ENCODE measurements around the gene MRPL32.
"Not testable (repeated sequence)": the region's sequence is repeated elsewhere in the genome, so short reads cannot be mapped to it uniquely, and the experiment has no call there.

Gene MRPL32

DNA sequence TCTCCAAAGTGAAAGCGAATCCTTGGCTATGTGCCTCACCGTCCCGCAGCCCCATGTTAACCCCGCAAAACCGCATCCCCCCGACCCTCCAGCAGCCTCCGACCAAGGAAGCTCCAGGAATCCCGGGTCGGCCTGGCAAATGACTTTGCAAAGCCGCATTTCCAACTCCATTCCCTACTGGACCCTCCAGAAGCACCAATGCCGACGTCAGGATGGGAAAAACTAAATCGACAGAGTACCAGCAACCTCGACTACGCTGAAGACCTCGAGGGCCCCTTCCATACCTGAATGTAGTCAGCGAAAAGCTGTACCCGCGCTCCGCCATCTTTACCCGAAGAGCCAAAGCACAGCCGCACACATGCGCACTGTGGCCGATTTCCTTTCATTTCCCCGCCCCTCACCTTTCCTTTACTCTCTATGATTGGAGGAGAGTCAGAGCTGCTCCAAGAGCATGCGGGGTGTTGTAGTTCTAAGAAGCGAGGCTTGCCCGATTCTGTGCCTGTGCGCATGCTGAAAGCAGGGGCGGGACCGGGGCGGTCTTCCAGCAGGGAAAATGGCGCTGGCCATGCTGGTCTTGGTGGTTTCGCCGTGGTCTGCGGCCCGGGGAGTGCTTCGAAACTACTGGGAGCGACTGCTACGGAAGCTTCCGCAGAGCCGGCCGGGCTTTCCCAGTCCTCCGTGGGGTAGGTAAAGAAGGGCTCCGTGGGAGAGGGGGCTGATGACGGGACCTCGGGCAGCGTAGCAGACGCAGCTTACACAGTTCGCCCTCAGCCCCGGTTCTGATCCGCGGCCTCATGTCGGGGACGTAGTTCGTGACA is at the start of gene MRPL32, which contains the start of gene PSMA2:
Gene MRPL32, plus strand, starts transcription at position 543 of the 818 bp plus-strand sequence. Its CDS starts 11 bp downstream, at position 554.
Gene PSMA2, minus strand, starts transcription at position 341 of the 818 bp plus-strand sequence. Its CDS starts 16 bp downstream, at position 325.
- peak; percentile 90 for DNase-seq

GRCh38 chr7:42883950-42884349 is 48.2 kb upstream of the MRPL32 start:
- no peak for DNase-seq

DNA sequence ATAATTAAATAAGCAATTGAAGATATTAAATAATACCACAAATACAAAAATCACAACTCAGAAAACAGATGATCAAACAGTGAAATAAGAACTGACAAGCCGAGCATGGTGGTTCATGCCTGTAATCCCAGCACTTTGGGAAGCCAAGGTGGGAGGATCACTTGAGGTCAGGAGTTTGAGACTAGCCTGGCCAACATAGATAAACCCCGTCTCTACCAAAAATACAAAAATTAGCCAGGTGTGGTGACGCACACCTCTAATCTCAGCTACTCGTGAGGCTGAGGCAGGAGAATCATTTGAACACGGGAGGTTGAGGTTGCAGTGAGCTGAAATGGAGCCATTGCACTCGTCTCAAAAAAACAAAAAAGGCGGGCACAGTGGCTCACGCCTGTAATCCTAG is 47.0 kb upstream of the MRPL32 start:
- DNase-seq, result not testable (repeated sequence)

DNA sequence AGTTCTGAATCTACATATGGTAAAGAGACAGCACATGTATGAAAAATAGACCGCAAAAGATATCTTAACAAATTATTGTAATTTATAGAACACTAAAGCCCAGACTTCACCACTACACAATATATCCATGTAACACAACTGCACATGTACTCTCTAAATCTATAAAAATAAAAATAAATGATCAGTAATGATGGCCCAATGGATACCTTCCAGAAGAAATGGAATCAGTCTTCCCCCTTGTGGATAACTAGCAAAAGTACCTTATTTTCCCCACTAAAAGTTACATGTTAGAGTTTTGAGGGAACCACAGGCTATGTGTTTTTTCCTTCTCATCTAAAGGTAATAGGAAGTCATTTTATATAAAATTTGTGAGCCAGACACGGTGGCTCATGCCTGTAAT is 46.0 kb upstream of the MRPL32 start:
- no peak for DNase-seq

DNA sequence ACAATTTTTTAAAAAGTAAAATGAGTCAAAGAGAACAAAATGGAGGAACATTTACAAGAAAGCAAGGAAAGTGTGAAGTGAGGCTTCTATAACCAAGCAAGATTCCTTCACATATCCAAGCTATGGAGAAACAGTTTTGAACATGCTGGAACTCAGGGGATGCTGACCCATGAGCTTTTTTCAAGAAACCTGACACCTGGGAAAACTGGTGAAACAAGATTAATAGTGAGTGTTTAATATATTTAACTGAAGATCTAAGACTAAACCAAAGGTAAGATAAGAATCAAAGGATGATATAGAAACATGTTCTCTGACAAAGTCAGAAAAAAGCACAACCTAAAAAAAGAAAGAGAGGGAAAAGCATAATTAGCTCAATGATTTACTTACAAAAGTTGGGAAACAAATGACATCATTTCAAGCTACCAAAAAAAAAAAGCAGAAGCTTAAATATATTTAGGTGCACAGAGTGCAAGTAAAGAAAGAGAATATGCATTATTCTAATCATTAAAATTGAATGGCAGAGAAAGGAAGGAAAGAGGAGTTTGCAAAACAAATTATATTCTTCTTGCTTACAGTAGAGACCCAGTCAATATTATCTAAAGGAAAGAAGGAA is 45.2 kb upstream of the MRPL32 start:
- DNase-seq, result no peak

- DNase-seq, result no peak
These were observed 38.6 kb upstream of the MRPL32 start for GRCh38 chr7:42893346-42894240.

GRCh38 chr7:42900842-42901241 is 31.3 kb upstream of the MRPL32 start:
- DNase-seq, result no peak

GRCh38 chr7:42902331-42902730 is 29.8 kb upstream of the MRPL32 start:
- no peak for DNase-seq

GRCh38 chr7:42906181-42906580 is 26.0 kb upstream of the MRPL32 start:
- DNase-seq, result no peak

DNA sequence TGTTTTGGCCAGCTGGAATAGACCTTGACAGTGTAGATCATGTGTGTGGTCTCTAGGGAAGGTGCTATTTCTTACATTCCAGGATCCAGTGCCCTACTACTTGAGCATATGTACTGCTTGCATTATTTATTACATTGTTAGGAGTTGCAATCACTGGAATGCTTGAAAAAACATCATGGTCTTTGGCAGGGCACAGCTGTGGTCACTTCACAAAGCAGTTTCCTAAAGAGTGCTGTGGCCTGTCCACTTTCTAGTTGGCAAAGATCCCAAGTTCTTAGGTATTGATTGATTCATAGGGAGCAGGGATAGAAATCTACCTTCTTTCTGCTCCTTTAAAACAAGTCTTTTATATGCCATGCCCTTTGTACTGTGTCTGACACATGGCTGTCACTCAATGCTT is 24.9 kb upstream of the MRPL32 start:
- DNase-seq, result no peak

GRCh38 chr7:42910306-42910705 is 21.9 kb upstream of the MRPL32 start:
- no peak for DNase-seq

- peak; percentile 95 for DNase-seq
These were observed 20.4 kb upstream of the MRPL32 start, which contains the start of gene C7orf25 for GRCh38 chr7:42911454-42912447. Gene C7orf25 (minus strand): TSS chr7:42912070. CDS start chr7:42910900, 1,170 bp downstream.

- DNase-seq, result no peak
These were observed 18.6 kb upstream of the MRPL32 start for GRCh38 chr7:42913591-42913990.

- no peak for DNase-seq
These were observed 18.2 kb upstream of the MRPL32 start for GRCh38 chr7:42914009-42914408.

DNA sequence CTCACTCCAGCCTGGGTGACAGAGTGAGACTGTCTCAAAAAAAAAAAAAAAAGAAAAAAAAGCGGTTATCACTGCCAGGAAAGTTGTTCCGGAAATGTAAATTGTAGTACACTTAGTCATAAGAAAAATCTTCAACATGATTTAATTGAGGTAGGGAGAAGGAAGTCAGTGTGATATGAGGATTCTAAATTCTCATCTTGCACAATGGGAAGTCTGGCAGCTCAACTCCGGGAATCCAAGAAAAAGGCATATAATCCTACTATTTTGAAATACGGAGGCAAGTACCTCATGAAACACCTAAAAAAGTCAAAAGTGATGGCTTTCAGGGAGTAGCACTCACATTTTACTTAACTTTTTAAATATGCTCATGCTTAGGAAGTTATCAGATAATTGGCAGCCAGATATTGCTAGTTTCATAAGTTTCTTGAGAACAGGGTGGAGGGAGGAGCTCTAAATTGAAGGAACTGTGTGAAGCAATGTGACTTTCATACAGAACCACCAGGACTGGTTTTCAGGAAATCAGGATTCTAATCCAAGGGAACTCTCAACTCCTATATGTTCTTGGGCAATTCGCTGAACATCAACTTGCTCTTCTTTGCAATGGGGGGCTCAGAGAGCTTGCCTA is 17.6 kb upstream of the MRPL32 start:
- DNase-seq, result no peak

DNA sequence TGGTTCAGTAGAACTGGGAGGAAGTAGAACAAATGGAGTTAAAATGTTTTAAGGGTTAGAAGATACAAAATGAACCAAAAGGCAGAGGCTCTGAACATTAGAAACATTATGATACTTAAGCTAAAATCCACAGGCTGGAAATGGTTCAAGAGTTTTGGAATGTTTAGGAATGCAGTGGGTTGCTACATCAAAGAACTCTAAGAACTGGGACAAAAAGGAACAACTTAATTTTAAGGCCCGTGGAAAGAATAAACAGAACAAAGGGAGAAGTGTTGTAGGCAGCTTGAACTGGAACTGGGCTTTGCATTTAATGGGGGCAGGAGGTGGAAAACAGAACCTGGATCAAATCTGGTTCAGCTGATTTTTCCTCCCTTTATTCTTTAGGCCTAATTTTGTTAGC is 16.8 kb upstream of the MRPL32 start:
- no peak for DNase-seq

GRCh38 chr7:42922017-42922753 is 10.0 kb upstream of the MRPL32 start:
- DNase-seq, result no peak

GRCh38 chr7:42924223-42924838 is 7.8 kb upstream of the MRPL32 start:
- no peak for DNase-seq

DNA sequence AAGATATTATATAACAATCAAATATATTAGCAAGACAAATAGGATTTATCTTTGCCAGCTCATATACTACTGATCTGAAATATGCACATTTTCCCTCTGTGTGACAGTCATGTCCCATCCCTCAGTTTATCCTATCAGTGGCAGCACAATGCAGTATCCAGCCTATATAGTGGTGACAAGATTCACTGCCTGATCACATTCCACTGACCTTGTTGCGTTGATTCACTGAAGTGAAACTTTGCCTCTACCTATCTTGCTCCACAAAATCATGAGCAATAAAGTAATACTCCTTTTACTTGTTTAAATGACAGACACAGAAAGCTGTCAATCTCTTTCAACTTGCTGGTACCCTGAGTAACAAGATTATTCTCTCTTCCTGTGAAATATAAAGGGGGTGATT is 6.5 kb upstream of the MRPL32 start:
- DNase-seq, result no peak

GRCh38 chr7:42926204-42926603 is 6.0 kb upstream of the MRPL32 start:
- DNase-seq, result no peak

Data from activated CD4-positive, alpha-beta T cell treated with anti-CD3 and anti-CD28 coated beads, Interleukin-2, amount 50 U/mL, for 1 hour (primary cell).